OCI-LY1 (cell line): ENCODE results near the gene C1QTNF6.

Experiments used
- H2AFZ ChIP-seq: fragments of 200-600 bp; sonication (generic), shearing (Covaris generic); 2 replicates; pipeline ENCODE4 v1.6.0; 2014; ENCODE audit warnings: antibody characterized with exemption, mild to moderate bottlenecking, low read length
- H3F3A ChIP-seq: fragments of 200-600 bp; sonication (generic), shearing (Covaris generic); 2 replicates; pipeline ENCODE4 v1.6.0; 2014; ENCODE audit warnings: mild to moderate bottlenecking, antibody characterized with exemption, low read length, moderate library complexity; ENCODE audit not compliant: insufficient read depth
- H3K27ac ChIP-seq: fragments of 200-600 bp; sonication (generic); 2 replicates; pipeline ENCODE4 v1.5.1; 2014; ENCODE audit warnings: low read length, mixed run types, mild to moderate bottlenecking, low read depth; ENCODE audit not compliant: poor library complexity, severe bottlenecking
- H3K27me3 ChIP-seq: fragments of 200-600 bp; sonication (generic); 2 replicates; pipeline ENCODE4 v1.6.0; 2014; ENCODE audit warnings: antibody characterized with exemption, mild to moderate bottlenecking, low read length, moderate library complexity; ENCODE audit not compliant: insufficient read depth
- H3K36me3 ChIP-seq: fragments of 200-600 bp; sonication (generic); 2 replicates; pipeline ENCODE4 v1.6.1; 2014; ENCODE audit warnings: mild to moderate bottlenecking, antibody characterized with exemption, low read length, moderate library complexity, mixed read lengths; ENCODE audit not compliant: insufficient read depth
- H3K4me1 ChIP-seq: fragments of 200-600 bp; sonication (generic); 2 replicates; pipeline ENCODE4 v1.5.1; 2014; ENCODE audit warnings: mild to moderate bottlenecking, low read length, moderate library complexity; ENCODE audit not compliant: insufficient read depth, severe bottlenecking
- H3K4me2 ChIP-seq: fragments of 200-600 bp; sonication (generic), shearing (Covaris generic); 2 replicates; pipeline ENCODE4 v1.6.1; 2014; ENCODE audit warnings: low read length
- H3K4me3 ChIP-seq: fragments of 200-600 bp; sonication (generic); 2 replicates; pipeline ENCODE4 v1.5.1; 2014; ENCODE audit warnings: low read length, low read depth, mild to moderate bottlenecking, mixed read lengths; ENCODE audit not compliant: poor library complexity, severe bottlenecking
- H3K79me2 ChIP-seq: fragments of 200-600 bp; shearing (Covaris generic); 2 replicates; pipeline ENCODE4 v1.6.1; 2016; ENCODE audit warnings: mixed run types, low read length, mixed read lengths; ENCODE audit not compliant: insufficient read depth
- H3K9ac ChIP-seq: fragments of 200-600 bp; sonication (generic), shearing (Covaris generic); 2 replicates; pipeline ENCODE4 v1.6.1; 2014; ENCODE audit warnings: mild to moderate bottlenecking, low read length, mixed read lengths
- H3K9me2 ChIP-seq: fragments of 200-600 bp; sonication (generic), shearing (Covaris generic); 2 replicates; pipeline ENCODE4 v1.6.1; 2014; ENCODE audit warnings: low read depth, mild to moderate bottlenecking, low read length, mixed read lengths
- H3K9me3 ChIP-seq: fragments of 200-600 bp; shearing (Covaris generic); 2 replicates; pipeline ENCODE4 v1.6.1; 2014; ENCODE audit warnings: low read length, mixed read lengths
- H4K20me1 ChIP-seq: fragments of 200-600 bp; sonication (generic), shearing (Covaris generic); 2 replicates; pipeline ENCODE4 v1.6.0; 2016; ENCODE audit warnings: mild to moderate bottlenecking, low read length; ENCODE audit not compliant: insufficient read depth
- CTCF ChIP-seq: fragments of 200-600 bp; sonication (generic), shearing (Covaris generic); IDR thresholded peaks from 2 replicates; pipeline ENCODE4 v1.5.1; 2017; ENCODE audit warnings: mild to moderate bottlenecking, antibody characterized with exemption, low read length, moderate library complexity, mixed read lengths
- EZH2 ChIP-seq: fragments of 200-600 bp; sonication (generic), shearing (Covaris generic); IDR thresholded peaks from 2 replicates; pipeline ENCODE4 v1.8.0; 2017; ENCODE audit warnings: borderline replicate concordance, mixed run types, mild to moderate bottlenecking, antibody characterized with exemption, low read length, moderate library complexity, mixed read lengths

Gene C1QTNF6

GRCh38 chr22:37212174-37212906 is 24.3 kb upstream of the C1QTNF6 start, which contains the start of gene SSTR3:
TSS of gene SSTR3 (minus strand) at chr22:37212477. CDS start at chr22:37207803, 4,674 bp downstream.
- Histone ChIP-seq H3K4me2 (no peak within 1 kb of the TSS), H3K36me3 (no peaks in the 10 kb centered on the region; the same call in 1 of the 2 replicates), H3F3A (no peaks in the 10 kb centered on the region), H3K27me3 (peaks cover 6% of the 10 kb centered on the region; the same call in 1 of the 2 replicates), H3K79me2 (no peaks in the 10 kb centered on the region), H3K9me2 (no peaks in the 10 kb centered on the region), H3K4me3 (no peak within 1 kb of the TSS), H3K9ac (no peak within 1 kb of the TSS), H2AFZ (no peak within 1 kb of the TSS), H3K27ac (no peak within 1 kb of the TSS), H3K9me3 (no peaks in the 10 kb centered on the region), H3K4me1 (no peaks in the 10 kb centered on the region), H4K20me1 (no peaks in the 10 kb centered on the region)
- no peak for TF ChIP-seq EZH2
- no peak for TF ChIP-seq CTCF

GRCh38 chr22:37211866-37212173 is 23.8 kb upstream of the C1QTNF6 start:
- no peak overlapping the region for H3K4me2 ChIP-seq
- no peak overlapping the region for H3K9ac ChIP-seq
- H4K20me1 ChIP-seq: no peaks in the 10 kb centered on the region
- H3K4me1 ChIP-seq: no peaks in the 10 kb centered on the region
- H3K27ac ChIP-seq: no peak overlapping the region
- no peak for TF ChIP-seq CTCF
- TF ChIP-seq EZH2: no peak
- no peak overlapping the region for H2AFZ ChIP-seq
- no peaks in the 10 kb centered on the region for H3K79me2 ChIP-seq
- no peaks in the 10 kb centered on the region for H3K9me2 ChIP-seq
- H3K36me3 ChIP-seq: no peaks in the 10 kb centered on the region; the same call in 1 of the 2 replicates
- H3F3A ChIP-seq: no peaks in the 10 kb centered on the region
- H3K27me3 ChIP-seq: peaks cover 6% of the 10 kb centered on the region; the same call in 1 of the 2 replicates
- H3K4me3 ChIP-seq: no peak overlapping the region
- no peaks in the 10 kb centered on the region for H3K9me3 ChIP-seq

- Histone ChIP-seq H3K79me2 (no peaks in the 10 kb centered on the region), H4K20me1 (no peaks in the 10 kb centered on the region), H3F3A (no peaks in the 10 kb centered on the region), H2AFZ (no peak overlapping the region), H3K4me3 (no peak overlapping the region), H3K4me1 (no peaks in the 10 kb centered on the region), H3K9ac (no peak overlapping the region), H3K36me3 (no peaks in the 10 kb centered on the region), H3K9me3 (no peaks in the 10 kb centered on the region), H3K27ac (no peak overlapping the region), H3K9me2 (no peaks in the 10 kb centered on the region), H3K27me3 (peaks cover 6% of the 10 kb centered on the region; the same call in 1 of the 2 replicates), H3K4me2 (no peak overlapping the region)
- no peak for TF ChIP-seq EZH2
- no peak for TF ChIP-seq CTCF
These were observed 23.2 kb upstream of the C1QTNF6 start for GRCh38 chr22:37211075-37211865.
